ENCODE data around the gene MAST3. TPM values are rescaled to one million over a fixed set of nuclear protein-coding genes. Genes with fewer than 3 reads are reported as not detected.

MAST3 gene
- total RNA-seq, 1 experiment from 2014 or later = 14.2 TPM

- H3K27ac ChIP-seq (ENCODE audit: low read depth, low read length) = peak overlapping the region; percentile 86
- no peaks in the 10 kb centered on the region for H3K9me3 ChIP-seq (ENCODE audit: control insufficient read depth in 1 of 2, insufficient read depth in 1 of 2, low read depth in 1 of 2, low read length in 2 of 2)
- intact Hi-C loops (cut with micrococcal nuclease) = no loop called here
- POLR2A ChIA-PET = no interaction called here
- H3K9ac ChIP-seq (ENCODE audit: low read length) = peak overlapping the region; percentile 75
- H3K9me2 ChIP-seq (ENCODE audit: insufficient read depth) = no peaks in the 10 kb centered on the region
- TF ChIP-seq, protein P1, sequence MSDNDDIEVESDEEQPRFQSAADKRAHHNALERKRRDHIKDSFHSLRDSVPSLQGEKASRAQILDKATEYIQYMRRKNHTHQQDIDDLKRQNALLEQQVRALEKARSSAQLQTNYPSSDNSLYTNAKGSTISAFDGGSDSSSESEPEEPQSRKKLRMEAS (IDR thresholded peaks at IDR 0.05) = peak; percentile 11; the same call in 1 of the 2 replicates
- no peak for TF ChIP-seq SIN3A (IDR thresholded peaks at IDR 0.05; ENCODE audit: low read depth)
- BruUV-seq (replicated peaks) = no TSS peak
- no peak for DNase-seq (ENCODE audit: low read depth, low spot score)
- H3K4me1 ChIP-seq (ENCODE audit: control insufficient read depth in 1 of 2, insufficient read depth in 2 of 2, low read length in 2 of 2) = peaks cover 34 to 41% of the 10 kb centered on the region in 2 experiments
- no peaks in the 10 kb centered on the region for H3K27me3 ChIP-seq (ENCODE audit: insufficient read depth, low read length)
- peak; percentile 15 for ATAC-seq
- RAD21 ChIA-PET (ENCODE audit: low non-redundant PET in 1 of 2, low total read pairs in 2 of 2, uncharacterized antibody in 2 of 2, unreplicated experiment in 2 of 2) = interaction anchor here in 1 of 2 experiments (0.6 kb wide), 1 partner anchor 16 kb away, joined by 4 read pairs; no protein-coding TSS in a partner anchor
- peak overlapping the region; percentile 52 to 64 for H3K4me3 ChIP-seq (replicated peaks in 1 of 2; ENCODE audit: low read depth in 1 of 2, low read length in 2 of 2)
- peak overlapping the region; percentile 91 for H3K4me2 ChIP-seq (ENCODE audit: low read length)
- H2AFZ ChIP-seq (ENCODE audit: low read depth, low read length, poor library complexity, severe bottlenecking) = no peak overlapping the region
- peaks cover 14 to 27% of the 10 kb centered on the region in 2 experiments; a peak in 3 of 4 replicates for H3K36me3 ChIP-seq (ENCODE audit: control insufficient read depth in 1 of 2, insufficient read depth in 2 of 2, low read length in 2 of 2)
- CTCF ChIA-PET = interaction anchor here (0.9 to 1.3 kb wide), 3 partner anchors 9 to 23 kb away, joined by 3 read pairs; no protein-coding TSS in a partner anchor
- H3K79me2 ChIP-seq (ENCODE audit: insufficient read depth, low read length) = peaks cover 15% of the 10 kb centered on the region
- H4K20me1 ChIP-seq (ENCODE audit: insufficient read depth) = no peaks in the 10 kb centered on the region
Measured at GRCh38 chr19:18160493-18160970, 63.0 kb downstream of the MAST3 start.

GRCh38 chr19:18160971-18161635 is 63.5 kb downstream of the MAST3 start:
- peak overlapping the region; percentile 86 for H3K27ac ChIP-seq (ENCODE audit: low read depth, low read length)
- peak overlapping the region; percentile 91 for H3K4me2 ChIP-seq (ENCODE audit: low read length)
- BruUV-seq (replicated peaks) = no TSS peak
- peaks cover 17 to 26% of the 10 kb centered on the region in 2 experiments; a peak in 3 of 4 replicates for H3K36me3 ChIP-seq (ENCODE audit: control insufficient read depth in 1 of 2, insufficient read depth in 2 of 2, low read length in 2 of 2)
- H3K9me2 ChIP-seq (ENCODE audit: insufficient read depth) = no peaks in the 10 kb centered on the region
- H3K4me1 ChIP-seq (ENCODE audit: control insufficient read depth in 1 of 2, insufficient read depth in 2 of 2, low read length in 2 of 2) = peaks cover 29 to 35% of the 10 kb centered on the region in 2 experiments
- H3K27me3 ChIP-seq (ENCODE audit: insufficient read depth, low read length) = no peaks in the 10 kb centered on the region
- ATAC-seq (peak; percentile 85), DNase-seq (ENCODE audit: low read depth, low spot score) (no peak)
- POLR2A ChIA-PET = no interaction called here
- H3K4me3 ChIP-seq (replicated peaks in 1 of 2; ENCODE audit: low read depth in 1 of 2, low read length in 2 of 2) = peak overlapping the region; percentile 52 to 64
- H3K79me2 ChIP-seq (ENCODE audit: insufficient read depth, low read length) = peaks cover 11% of the 10 kb centered on the region
- no peak overlapping the region for H2AFZ ChIP-seq (ENCODE audit: low read depth, low read length, poor library complexity, severe bottlenecking)
- CTCF ChIA-PET = interaction anchor here (0.9 to 1.3 kb wide), 3 partner anchors 10 to 22 kb away, joined by 3 read pairs; no protein-coding TSS in a partner anchor
- H3K9me3 ChIP-seq (ENCODE audit: control insufficient read depth in 1 of 2, insufficient read depth in 1 of 2, low read depth in 1 of 2, low read length in 2 of 2) = no peaks in the 10 kb centered on the region
- RAD21 ChIA-PET (ENCODE audit: low non-redundant PET in 1 of 2, low total read pairs in 2 of 2, uncharacterized antibody in 2 of 2, unreplicated experiment in 2 of 2) = interaction anchor here in 1 of 2 experiments (0.6 kb wide), 1 partner anchor 16 kb away, joined by 4 read pairs; no protein-coding TSS in a partner anchor
- H4K20me1 ChIP-seq (ENCODE audit: insufficient read depth) = no peaks in the 10 kb centered on the region
- peak overlapping the region; percentile 75 for H3K9ac ChIP-seq (ENCODE audit: low read length)
- intact Hi-C loops (cut with micrococcal nuclease) = no loop called here
- TF ChIP-seq ATF3 (IDR thresholded peaks at IDR 0.05) (no peak), REST (IDR thresholded peaks at IDR 0.05; ENCODE audit: low read depth) (no peak), CBX3 (IDR thresholded peaks at IDR 0.05; ENCODE audit: low read depth) (no peak), TCF7L2 (IDR thresholded peaks at IDR 0.05; ENCODE audit: borderline replicate concordance, extremely low read depth, insufficient read depth, insufficient read length) (no peak), POLR2AphosphoS5 (IDR thresholded peaks at IDR 0.05; ENCODE audit: low read depth, low read length) (peak; percentile 44), POLR2A (IDR thresholded peaks at IDR 0.05; ENCODE audit: borderline replicate concordance, extremely low read depth, insufficient read depth, insufficient read length) (no peak), EZH2 (IDR thresholded peaks at IDR 0.05) (no peak), SRF (IDR thresholded peaks at IDR 0.05; ENCODE audit: low read depth) (no peak), EGR1 (IDR thresholded peaks at IDR 0.05; ENCODE audit: low read depth) (no peak), SP1 (IDR thresholded peaks at IDR 0.05; ENCODE audit: low read depth) (no peak), CEBPB (IDR thresholded peaks at IDR 0.05; ENCODE audit: low read depth) (no peak), YY1 (IDR thresholded peaks at IDR 0.05; ENCODE audit: extremely low read depth, insufficient replicate concordance, low read depth, low read length) (peak; percentile 61), ELF1 (IDR thresholded peaks at IDR 0.05; ENCODE audit: borderline replicate concordance, low read depth) (no peak), JUND (IDR thresholded peaks at IDR 0.05) (no peak), SIN3A (IDR thresholded peaks at IDR 0.05; ENCODE audit: low read depth) (no peak)
- TF ChIP-seq, protein P1 (IDR thresholded peaks at IDR 0.05) = no peak; the same call in 1 of the 2 replicates

All from HCT116 (cell line).